Measurements from ENCODE around the gene ACVR2B. TPM values are rescaled to one million over a fixed set of nuclear protein-coding genes. Genes with fewer than 3 reads are reported as not detected.
"Not testable (repeated sequence)": the region's sequence is repeated elsewhere in the genome, so short reads cannot be mapped to it uniquely, and the experiment has no call there.

ACVR2B gene
- polyA plus RNA-seq (2013, experiment 1 of 2): 29.8 TPM
- 33.5 TPM for polyA plus RNA-seq (2013, experiment 2 of 2)

DNA sequence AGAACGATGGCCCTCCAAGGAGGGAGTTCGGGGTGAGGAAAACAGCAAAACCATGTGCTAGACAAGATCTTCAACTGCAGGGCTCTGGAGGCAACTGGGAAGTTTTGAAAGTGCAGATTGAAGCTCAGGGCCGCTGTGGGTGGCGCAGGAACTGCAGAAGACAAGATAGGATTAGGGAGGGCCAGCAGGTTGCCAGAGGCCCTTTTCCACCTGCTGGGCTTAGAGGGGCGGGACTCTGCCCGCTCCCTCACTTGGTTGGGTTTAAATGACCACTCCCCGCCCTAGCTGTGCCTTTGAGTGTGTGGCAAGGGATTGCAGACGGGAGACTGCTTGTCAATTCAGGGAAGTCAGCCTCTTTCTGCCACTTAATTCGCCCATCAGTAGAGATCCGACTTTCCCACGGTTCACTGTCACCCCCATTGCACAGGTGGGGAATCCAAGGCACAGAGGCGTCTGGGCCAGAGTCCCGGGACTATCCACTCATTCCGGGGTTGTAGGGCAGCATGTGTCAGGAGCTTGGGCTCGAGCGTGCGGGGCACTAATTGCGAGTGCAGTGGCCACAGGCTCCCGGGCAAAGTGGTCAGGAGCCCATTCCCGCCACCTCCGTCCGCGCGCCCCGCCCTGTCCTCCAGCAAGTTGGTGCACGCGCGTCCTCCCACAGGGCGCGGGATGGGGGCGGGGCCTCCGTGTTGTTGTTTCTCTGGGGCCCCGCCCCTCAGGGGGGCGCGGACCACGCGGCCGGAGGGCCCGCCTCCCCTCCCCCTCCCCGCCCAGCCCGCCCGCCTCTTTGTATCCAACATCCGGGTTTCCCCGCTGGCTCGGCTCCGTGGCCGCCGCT, at the start of gene ACVR2B:
ACVR2B (plus strand) TSS at position 816 of the 838 bp plus-strand sequence. CDS start 433 bp downstream, outside the sequence.
- Histone ChIP-seq H3K9me3 (ENCODE audit: insufficient read depth, low read depth, low read length) (no peaks in the 10 kb centered on the region; the same call in 1 of the 2 replicates), H3K27me3 (ENCODE audit: insufficient read depth, low read length) (no peaks in the 10 kb centered on the region), H3K36me3 (ENCODE audit: insufficient read depth, low read length) (no peaks in the 10 kb centered on the region), H3K4me3 (ENCODE audit: low read length) (peak within 1 kb of the TSS; percentile 83), H3K4me1 (ENCODE audit: insufficient read depth, low read length) (peaks cover 19% of the 10 kb centered on the region), H3K9ac (ENCODE audit: low read depth, low read length) (peak within 1 kb of the TSS; percentile 100), H3K27ac (ENCODE audit: low read depth, low read length) (peak within 1 kb of the TSS; percentile 98)
- 1% methylated on average over 44 of the region's 48 CpGs for WGBS

GRCh38 chr3:38404286-38404685, 49.4 kb upstream of the ACVR2B start:
- Histone ChIP-seq H3K4me1 (ENCODE audit: insufficient read depth, low read length) (no peaks in the 10 kb centered on the region), H3K9me3 (ENCODE audit: insufficient read depth, low read depth, low read length) (peaks cover 21% of the 10 kb centered on the region), H3K4me3 (ENCODE audit: low read length) (no peak overlapping the region), H3K9ac (ENCODE audit: low read depth, low read length) (no peak overlapping the region), H3K27ac (ENCODE audit: low read depth, low read length) (no peak overlapping the region), H3K36me3 (ENCODE audit: insufficient read depth, low read length) (peaks cover 32% of the 10 kb centered on the region), H3K27me3 (ENCODE audit: insufficient read depth, low read length) (no peaks in the 10 kb centered on the region)
- 85% methylated on average over 5 of the region's 5 CpGs for WGBS

DNA sequence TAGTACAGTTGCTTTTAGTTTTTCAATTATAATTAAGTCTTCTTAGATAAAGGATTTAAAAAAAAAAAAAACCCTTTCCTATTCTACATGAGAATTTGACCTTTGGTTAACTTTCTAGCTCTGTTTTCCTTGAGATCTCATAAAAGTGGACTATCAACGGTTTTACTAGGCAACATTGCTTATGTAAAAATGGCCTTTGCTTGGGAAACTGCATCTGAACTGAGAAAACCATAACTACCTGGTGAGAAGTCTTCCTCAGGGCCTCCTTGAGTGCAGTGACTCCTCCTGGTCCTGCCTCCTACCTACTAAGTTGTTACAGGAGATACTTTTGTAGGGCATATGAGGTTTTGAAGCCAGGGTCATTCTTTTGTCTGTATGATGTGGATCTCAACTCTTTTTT, 42.1 kb upstream of the ACVR2B start:
- Histone ChIP-seq H3K27me3 (ENCODE audit: insufficient read depth, low read length) (no peaks in the 10 kb centered on the region), H3K36me3 (ENCODE audit: insufficient read depth, low read length) (no peaks in the 10 kb centered on the region), H3K9ac (ENCODE audit: low read depth, low read length) (no peak overlapping the region), H3K4me3 (ENCODE audit: low read length) (no peak overlapping the region), H3K9me3 (ENCODE audit: insufficient read depth, low read depth, low read length) (no peaks in the 10 kb centered on the region), H3K4me1 (ENCODE audit: insufficient read depth, low read length) (no peaks in the 10 kb centered on the region), H3K27ac (ENCODE audit: low read depth, low read length) (no peak overlapping the region)
- 90% methylated on average over 1 of the region's 1 CpG for WGBS

DNA sequence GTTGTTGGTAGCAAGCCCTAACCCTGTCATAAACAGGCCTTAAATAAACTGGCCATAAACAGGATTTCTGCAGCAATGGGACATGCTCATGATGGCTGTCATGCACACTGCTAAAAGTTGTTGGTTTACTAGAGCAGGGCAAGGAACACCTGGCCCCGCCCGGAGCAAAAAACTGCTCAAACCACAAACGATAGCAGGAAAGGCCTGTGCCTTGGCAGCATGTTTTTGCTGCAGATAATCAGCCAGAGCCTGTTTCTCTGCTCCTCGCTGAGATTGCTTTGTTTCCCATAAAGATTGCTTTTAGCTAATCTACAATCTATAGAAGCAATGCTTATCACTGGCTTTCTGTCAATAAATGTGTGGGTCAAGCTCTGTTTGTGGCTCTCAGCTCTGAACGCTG, 32.9 kb upstream of the ACVR2B start:
- H3K36me3 ChIP-seq (ENCODE audit: insufficient read depth, low read length); H3K4me3 ChIP-seq (ENCODE audit: low read length); H3K27ac ChIP-seq (ENCODE audit: low read depth, low read length); H3K9ac ChIP-seq (ENCODE audit: low read depth, low read length); H3K9me3 ChIP-seq (ENCODE audit: insufficient read depth, low read depth, low read length); H3K27me3 ChIP-seq (ENCODE audit: insufficient read depth, low read length): not testable (repeated sequence)
- 90% methylated on average over 5 of the region's 5 CpGs for WGBS
- H3K4me1 ChIP-seq (ENCODE audit: insufficient read depth, low read length): peaks cover 17% of the 10 kb centered on the region

GRCh38 chr3:38421679-38422336, 31.9 kb upstream of the ACVR2B start:
- no peaks in the 10 kb centered on the region for H3K36me3 ChIP-seq (ENCODE audit: insufficient read depth, low read length)
- H3K9ac ChIP-seq (ENCODE audit: low read depth, low read length): no peak overlapping the region
- H3K4me3 ChIP-seq (ENCODE audit: low read length): no peak overlapping the region
- H3K27ac ChIP-seq (ENCODE audit: low read depth, low read length): peak overlapping the region; percentile 60; the same call in 1 of the 2 replicates
- H3K4me1 ChIP-seq (ENCODE audit: insufficient read depth, low read length): peaks cover 17% of the 10 kb centered on the region
- WGBS: 60% methylated on average over 7 of the region's 7 CpGs
- no peaks in the 10 kb centered on the region for H3K9me3 ChIP-seq (ENCODE audit: insufficient read depth, low read depth, low read length)
- H3K27me3 ChIP-seq (ENCODE audit: insufficient read depth, low read length): no peaks in the 10 kb centered on the region

GRCh38 chr3:38426798-38427426, 26.8 kb upstream of the ACVR2B start:
- not testable (repeated sequence) for H3K4me3 ChIP-seq (ENCODE audit: low read length); H3K4me1 ChIP-seq (ENCODE audit: insufficient read depth, low read length); H3K36me3 ChIP-seq (ENCODE audit: insufficient read depth, low read length); H3K9ac ChIP-seq (ENCODE audit: low read depth, low read length); H3K27ac ChIP-seq (ENCODE audit: low read depth, low read length); H3K27me3 ChIP-seq (ENCODE audit: insufficient read depth, low read length)
- H3K9me3 ChIP-seq (ENCODE audit: insufficient read depth, low read depth, low read length): peaks cover 10% of the 10 kb centered on the region
- 86% methylated on average over 6 of the region's 6 CpGs for WGBS

- H3K27ac ChIP-seq (ENCODE audit: low read depth, low read length); H3K9ac ChIP-seq (ENCODE audit: low read depth, low read length); H3K4me1 ChIP-seq (ENCODE audit: insufficient read depth, low read length); H3K27me3 ChIP-seq (ENCODE audit: insufficient read depth, low read length); H3K36me3 ChIP-seq (ENCODE audit: insufficient read depth, low read length); H3K4me3 ChIP-seq (ENCODE audit: low read length): not testable (repeated sequence)
- peaks cover 62% of the 10 kb centered on the region for H3K9me3 ChIP-seq (ENCODE audit: insufficient read depth, low read depth, low read length)
- 92% methylated on average over 5 of the region's 5 CpGs for WGBS
Measured at GRCh38 chr3:38432871-38433658, 20.6 kb upstream of the ACVR2B start.

DNA sequence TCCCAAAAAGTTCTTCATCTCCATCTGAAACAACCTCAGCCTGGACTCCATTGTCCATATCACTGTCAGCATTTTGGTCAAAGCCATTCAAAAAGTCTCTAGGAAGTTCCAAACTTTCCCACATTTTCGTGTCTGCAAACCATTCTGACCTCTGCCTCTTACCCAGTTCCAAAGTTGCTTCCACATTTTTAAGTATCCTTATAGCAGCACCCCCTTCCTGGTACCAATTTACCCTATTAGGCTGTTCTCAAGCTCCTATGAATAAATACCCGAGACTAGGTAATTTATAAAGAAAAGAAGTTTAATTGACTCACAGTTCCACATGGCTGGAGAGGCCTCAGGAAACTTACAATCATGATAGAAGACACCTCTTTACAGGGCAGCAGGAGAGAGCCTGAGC, 20.0 kb upstream of the ACVR2B start:
- not testable (repeated sequence) for H3K27me3 ChIP-seq (ENCODE audit: insufficient read depth, low read length); H3K9ac ChIP-seq (ENCODE audit: low read depth, low read length); H3K27ac ChIP-seq (ENCODE audit: low read depth, low read length); H3K36me3 ChIP-seq (ENCODE audit: insufficient read depth, low read length); H3K4me1 ChIP-seq (ENCODE audit: insufficient read depth, low read length); H3K4me3 ChIP-seq (ENCODE audit: low read length)
- WGBS: 84% methylated on average over 2 of the region's 2 CpGs
- H3K9me3 ChIP-seq (ENCODE audit: insufficient read depth, low read depth, low read length): peaks cover 68% of the 10 kb centered on the region

- H3K4me3 ChIP-seq (ENCODE audit: low read length): not testable (repeated sequence)
- H3K9me3 ChIP-seq (ENCODE audit: insufficient read depth, low read depth, low read length): peaks cover 48% of the 10 kb centered on the region
Measured at GRCh38 chr3:38438436-38439069, 15.1 kb upstream of the ACVR2B start.

DNA sequence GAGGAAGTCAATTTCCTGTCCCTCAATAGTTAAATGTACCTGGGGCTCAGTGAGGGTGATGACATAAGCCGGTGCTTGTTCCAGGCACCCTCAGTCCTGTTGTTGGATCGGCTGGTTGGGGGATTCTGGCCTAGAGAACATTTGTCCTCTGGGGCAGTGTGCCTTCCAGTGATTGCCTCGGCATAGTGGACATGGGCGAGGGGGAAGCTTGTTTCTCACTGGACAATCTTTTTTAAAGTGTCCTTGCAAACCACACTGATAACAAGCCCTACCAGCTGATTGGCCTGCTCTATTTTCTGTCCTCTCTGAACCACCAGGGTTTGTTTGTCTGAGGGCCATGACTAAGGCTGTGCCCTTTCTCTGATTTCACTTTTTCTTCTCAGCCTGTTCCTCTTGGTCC, 10.5 kb upstream of the ACVR2B start:
- H3K27me3 ChIP-seq (ENCODE audit: insufficient read depth, low read length): not testable (repeated sequence)
- H3K9me3 ChIP-seq (ENCODE audit: insufficient read depth, low read depth, low read length): peaks cover 11% of the 10 kb centered on the region
- 77% methylated on average over 4 of the region's 4 CpGs for WGBS

More at GRCh38 chr3:38438436-38439069, 15.1 kb upstream of the ACVR2B start:
- H3K4me1 ChIP-seq (ENCODE audit: insufficient read depth, low read length); H3K27me3 ChIP-seq (ENCODE audit: insufficient read depth, low read length); H3K36me3 ChIP-seq (ENCODE audit: insufficient read depth, low read length); H3K9ac ChIP-seq (ENCODE audit: low read depth, low read length); H3K27ac ChIP-seq (ENCODE audit: low read depth, low read length): not testable (repeated sequence)
- WGBS: 96% methylated on average over 5 of the region's 5 CpGs

More for the DNA sequence above, 10.5 kb upstream of the ACVR2B start:
- H3K4me1 ChIP-seq (ENCODE audit: insufficient read depth, low read length); H3K4me3 ChIP-seq (ENCODE audit: low read length); H3K27ac ChIP-seq (ENCODE audit: low read depth, low read length); H3K36me3 ChIP-seq (ENCODE audit: insufficient read depth, low read length); H3K9ac ChIP-seq (ENCODE audit: low read depth, low read length): not testable (repeated sequence)
